Sigmoid colon (tissue), 7 donors: ENCODE results near the gene MRPS35. TPM values are rescaled to one million over a fixed set of nuclear protein-coding genes. Genes with fewer than 3 reads are reported as not detected.

Source experiments
- DNase-seq: peaks from one replicate; pipeline ENCODE4 v3.0.0-alpha.2; 2019
- H3K27ac ChIP-seq, 4 donors: fragments of 200-600 bp; sonication (generic); one replicate each; pipeline ENCODE4 v1.5.1; 2016 to 2019; ENCODE audit warnings: mild to moderate bottlenecking in 1 of 4
- H3K27me3 ChIP-seq, 3 donors: fragments of 200-600 bp; sonication (generic); one replicate each; pipeline ENCODE4 v1.5.1; 2019; ENCODE audit warnings: mild to moderate bottlenecking in 1 of 3
- H3K36me3 ChIP-seq, 4 donors: fragments of 200-600 bp; sonication (generic); one replicate each; pipeline ENCODE4 v1.5.1; 2016 to 2019
- H3K4me1 ChIP-seq, 4 donors: fragments of 200-600 bp; sonication (generic); one replicate each; pipeline ENCODE4 v1.5.1; 2017 to 2019
- H3K4me3 ChIP-seq, 4 donors: fragments of 200-600 bp; sonication (generic); one replicate each; pipeline ENCODE4 v1.5.1; 2017 to 2019; ENCODE audit warnings: mild to moderate bottlenecking in 2 of 4, moderate library complexity in 1 of 4
- H3K9me3 ChIP-seq, 4 donors: fragments of 200-600 bp in 3 of 4; sonication (generic) in 3 of 4; one replicate each; pipeline versions ENCODE4 v1.5.1 to v1.6.1; 2013 to 2019
- CTCF ChIP-seq, 4 experiments: fragments of 450-650 bp in 3 of 4; fragments of 200-600 bp in 1 of 4; IDR thresholded peaks; one replicate each; pipeline ENCODE4 v1.5.1; 2016 to 2019; ENCODE audit warnings: antibody characterized with exemption in 4 of 4, mild to moderate bottlenecking in 3 of 4, moderate library complexity in 2 of 4
- EP300 ChIP-seq, 4 donors: sonication (generic); formaldehyde crosslinking; IDR thresholded peaks; one replicate each; pipeline ENCODE4 v1.6.1; 2017; ENCODE audit warnings: antibody characterized with exemption in 4 of 4
- POLR2A ChIP-seq, 2 donors: fragments of 450-650 bp; IDR thresholded peaks; one replicate each; pipeline ENCODE4 v1.6.1; 2016; ENCODE audit warnings: antibody characterized with exemption in 2 of 2, mild to moderate bottlenecking in 2 of 2, moderate library complexity in 2 of 2
- POLR2AphosphoS5 ChIP-seq, 4 donors: sonication (generic); formaldehyde crosslinking; IDR thresholded peaks; one replicate each; pipeline ENCODE4 v1.6.1; 2017; ENCODE audit warnings: antibody characterized with exemption in 4 of 4
- WGBS, 2 donors: extraction: QIAGEN DNeasy Blood & Tissue Kit; methylation state at CpG; one replicate each; pipeline ENCODE4 v1.1.7; 2013; 5-methylcytosine and 5-hydroxymethylcytosine counted together
- intact Hi-C: fragments of 100-400 bp; cut with DNase I; formaldehyde crosslinking; loops from one replicate; pipeline ENCODE4 v1.15.1; 2023
- polyA plus RNA-seq, 3 donors: library from polyadenylated mRNA; stranded (reverse); fragments of 200-250 nt; gene quantifications; one replicate each; pipeline ENCODE4 v1.2.3, GENCODE V29; 2013
- total RNA-seq, 4 donors: library from RNA; depleted of rRNA; stranded (reverse); fragments of >200 nt; gene quantifications; one replicate each; pipeline ENCODE4 v1.1.0, GENCODE V29; 2016
- donor health status: healthy with polysubstance abuse.
- donor health status: Bipolar disorder and iron deficiency.
- donor health status: healthy.

Gene MRPS35
- total and polyA plus RNA-seq, 7 donors = 34.3 to 98.3 (median 53.5) TPM

DNA sequence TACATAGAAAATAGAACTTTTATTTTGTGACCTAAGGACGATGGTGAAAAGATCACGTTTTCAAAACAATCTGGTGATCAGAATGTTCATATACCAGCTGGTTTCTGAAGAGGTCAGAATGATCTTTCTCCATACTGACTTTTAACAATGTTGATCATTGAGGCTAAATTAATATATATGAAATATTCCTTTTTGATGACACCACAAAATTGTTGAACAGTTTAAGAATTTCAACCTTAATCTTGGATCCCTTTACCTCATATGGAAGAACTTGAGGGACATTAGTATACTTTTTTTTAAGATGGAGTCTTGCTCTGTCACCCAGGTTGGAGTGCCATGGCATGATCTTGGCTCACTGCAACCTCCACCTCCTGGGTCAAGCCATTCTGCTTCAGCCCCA is 17.2 kb upstream of the MRPS35 start:
- TF ChIP-seq CTCF (IDR thresholded peaks at IDR 0.05) = no peak
- TF ChIP-seq POLR2AphosphoS5 (IDR thresholded peaks at IDR 0.05) = no peak
- TF ChIP-seq EP300 (IDR thresholded peaks at IDR 0.05) = no peak
- TF ChIP-seq POLR2A (IDR thresholded peaks at IDR 0.05) = no peak
- no peak for DNase-seq
- Histone ChIP-seq H3K4me3 (no peak overlapping the region), H3K36me3 (peaks cover 10 to 75% (median 32%) of the 10 kb centered on the region in 4 donors), H3K9me3 (no peaks in the 10 kb centered on the region), H3K27ac (no peak overlapping the region), H3K27me3 (no peaks in the 10 kb centered on the region), H3K4me1 (peaks cover 0 to 4% (median 0%) of the 10 kb centered on the region in 4 donors)
- intact Hi-C loops = no loop called here
- 92 to 93% methylated on average over 2 of the region's 2 CpGs for WGBS, 2 donors

DNA sequence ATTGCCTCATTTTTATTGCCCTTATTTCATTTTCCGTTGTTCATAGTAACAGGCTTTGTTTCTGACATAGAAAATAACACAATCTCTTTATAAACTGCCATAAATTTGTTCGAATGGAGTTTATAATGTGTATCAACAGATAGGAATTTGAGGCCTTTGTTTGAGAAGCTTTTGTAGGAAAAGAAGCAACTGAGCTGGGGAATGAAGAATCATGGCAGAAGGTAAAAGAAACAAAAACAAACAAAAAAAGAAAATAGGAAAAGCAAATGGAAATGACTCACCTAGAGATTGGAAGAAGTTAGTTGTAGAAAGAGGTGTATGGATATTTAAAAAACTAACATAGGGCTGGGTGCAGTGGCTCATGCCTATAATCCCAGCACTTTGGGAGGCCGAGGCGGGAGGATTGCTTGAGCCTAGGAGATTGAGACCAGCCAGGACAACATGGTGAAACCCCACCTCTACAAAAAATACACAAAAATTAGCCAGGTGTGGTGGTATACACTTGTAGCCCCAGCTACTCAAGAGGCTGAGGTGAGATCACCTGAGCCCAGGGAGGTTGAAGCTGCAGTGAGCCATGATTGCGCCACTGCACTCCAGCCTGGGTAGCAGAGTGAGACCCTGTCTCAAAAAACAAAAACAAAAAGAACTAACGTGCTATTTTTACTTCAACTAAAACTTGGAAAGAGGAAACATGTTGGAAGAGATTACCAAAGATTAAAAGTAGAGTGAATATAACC is 14.9 kb upstream of the MRPS35 start:
- intact Hi-C loops = no loop called here
- H3K36me3 ChIP-seq = peaks cover 0 to 52% (median 20%) of the 10 kb centered on the region in 4 donors
- H3K27me3 ChIP-seq = no peaks in the 10 kb centered on the region
- no peaks in the 10 kb centered on the region for H3K9me3 ChIP-seq
- H3K27ac ChIP-seq = no peak overlapping the region
- no peak for DNase-seq
- H3K4me3 ChIP-seq = no peak overlapping the region
- peaks cover 0 to 4% (median 0%) of the 10 kb centered on the region in 4 donors for H3K4me1 ChIP-seq
- no peak for TF ChIP-seq CTCF (IDR thresholded peaks at IDR 0.05)
- TF ChIP-seq EP300 (IDR thresholded peaks at IDR 0.05) = no peak
- no peak for TF ChIP-seq POLR2A (IDR thresholded peaks at IDR 0.05)
- no peak for TF ChIP-seq POLR2AphosphoS5 (IDR thresholded peaks at IDR 0.05)
- 51 to 74% methylated on average over 6 of the region's 6 CpGs for WGBS, 2 donors

DNA sequence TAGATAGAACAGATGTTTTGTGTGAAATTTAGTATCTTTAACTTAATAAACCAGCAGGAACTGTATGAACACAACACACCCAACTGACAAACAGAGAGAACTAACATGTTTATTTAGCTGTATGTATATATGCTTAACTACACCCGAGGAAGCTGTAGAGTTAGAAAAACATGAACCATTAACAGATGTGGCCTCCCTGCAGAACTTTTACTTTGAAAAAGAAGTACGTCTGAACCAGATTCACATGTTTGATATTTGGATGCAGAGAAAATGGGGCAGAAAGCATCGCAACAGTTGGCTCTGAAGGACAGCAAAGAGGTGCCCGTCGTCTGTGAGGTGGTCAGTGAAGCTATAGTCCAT is 14.4 kb upstream of the MRPS35 start, which contains the start of gene REP15:
Gene REP15, plus strand, starts transcription at position 155 of the 360 bp plus-strand sequence. Its CDS starts 116 bp downstream, at position 271.
- Histone ChIP-seq H3K4me1 (peaks cover 0 to 4% (median 0%) of the 10 kb centered on the region in 4 donors), H3K9me3 (no peaks in the 10 kb centered on the region), H3K36me3 (peaks cover 0 to 46% (median 19%) of the 10 kb centered on the region in 4 donors), H3K4me3 (no peak within 1 kb of the TSS), H3K27me3 (no peaks in the 10 kb centered on the region), H3K27ac (no peak within 1 kb of the TSS)
- WGBS, 2 donors = 25 to 56% methylated on average over 5 of the region's 5 CpGs
- TF ChIP-seq POLR2AphosphoS5 (IDR thresholded peaks at IDR 0.05) (no peak), EP300 (IDR thresholded peaks at IDR 0.05) (no peak), CTCF (IDR thresholded peaks at IDR 0.05) (no peak), POLR2A (IDR thresholded peaks at IDR 0.05) (no peak)
- intact Hi-C loops = no loop called here
- DNase-seq = no peak

GRCh38 chr12:27696864-27697564 is 13.6 kb upstream of the MRPS35 start:
- no peak for DNase-seq
- peaks cover 0 to 4% (median 0%) of the 10 kb centered on the region in 4 donors for H3K4me1 ChIP-seq
- TF ChIP-seq POLR2A (IDR thresholded peaks at IDR 0.05) (no peak), POLR2AphosphoS5 (IDR thresholded peaks at IDR 0.05) (peak in 1 of 4 donors; percentile 28)
- intact Hi-C loops = no loop called here
- no peak overlapping the region for H3K27ac ChIP-seq
- WGBS, 2 donors = 37 to 71% methylated on average over 3 of the region's 3 CpGs
- no peaks in the 10 kb centered on the region for H3K9me3 ChIP-seq
- no peaks in the 10 kb centered on the region for H3K27me3 ChIP-seq
- no peak overlapping the region for H3K4me3 ChIP-seq
- peaks cover 0 to 39% (median 14%) of the 10 kb centered on the region in 4 donors for H3K36me3 ChIP-seq

DNA sequence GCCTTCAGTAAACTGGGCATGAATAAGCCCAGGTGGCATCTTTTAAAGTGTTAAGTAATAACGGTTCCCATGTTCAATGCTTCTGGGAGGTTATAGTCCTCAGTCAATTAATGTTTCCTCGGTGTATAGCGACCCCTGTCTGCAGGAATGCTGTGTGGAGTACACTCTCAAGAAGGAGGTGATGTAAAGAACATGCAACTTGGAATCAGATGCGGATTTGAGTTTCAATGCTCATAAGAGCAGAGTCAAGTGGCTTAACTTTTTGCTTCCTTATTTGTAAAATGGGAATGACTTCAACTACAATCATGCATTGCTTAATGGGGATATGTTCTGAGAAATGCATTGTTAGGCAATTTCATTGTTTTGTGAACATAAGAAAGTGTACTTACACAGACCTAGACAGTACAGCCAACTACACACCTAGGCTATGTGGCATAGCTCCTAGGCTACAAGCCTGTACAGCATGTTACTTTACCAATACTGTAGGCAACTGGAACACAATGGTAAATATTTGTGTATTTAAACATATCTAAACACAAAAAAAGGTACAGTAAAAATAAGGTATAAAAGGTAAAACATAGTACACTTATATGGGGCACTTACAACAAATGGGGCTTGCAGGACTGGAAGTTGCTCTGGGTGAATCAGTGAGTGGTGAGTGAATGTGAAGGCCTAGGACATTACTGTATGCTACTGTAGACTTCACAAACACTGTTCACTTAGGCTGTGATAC is 6.7 kb upstream of the MRPS35 start:
- WGBS, 2 donors = 3 to 7% methylated on average over 4 of the region's 4 CpGs
- no peaks in the 10 kb centered on the region for H3K9me3 ChIP-seq
- intact Hi-C loops = no loop called here

More for the DNA sequence above, 6.7 kb upstream of the MRPS35 start:
- Histone ChIP-seq H3K36me3 (no peaks in the 10 kb centered on the region), H3K27ac (no peak overlapping the region), H3K4me3 (no peak overlapping the region), H3K4me1 (no peaks in the 10 kb centered on the region), H3K27me3 (no peaks in the 10 kb centered on the region)
- no peak for DNase-seq
- TF ChIP-seq POLR2A (IDR thresholded peaks at IDR 0.05) (no peak), CTCF (IDR thresholded peaks at IDR 0.05) (peak in 3 of 4 experiments; percentile 64 to 76 (median 71)), EP300 (IDR thresholded peaks at IDR 0.05) (no peak), POLR2AphosphoS5 (IDR thresholded peaks at IDR 0.05) (no peak)
